SK-N-SH treated with all-trans-retinoic acid at 6 μM for 48 hours (cell line): ENCODE data around the gene PARP9.

ENCODE experiments used
- BACH2 ChIP-seq: fragments of 250-450 bp; sonication (Bioruptor Pico); IDR thresholded peaks from 2 replicates; pipeline ENCODE4 v1.9.0; 2021; ENCODE audit warnings: mild to moderate bottlenecking, borderline replicate concordance
- CSDC2 ChIP-seq: fragments of 250-450 bp; sonication (Bioruptor Pico); IDR thresholded peaks from 2 replicates; pipeline ENCODE4 v1.5.0; 2020; ENCODE audit warnings: mild to moderate bottlenecking, moderate library complexity
- GLIS3 ChIP-seq: fragments of 250-450 bp; sonication (Bioruptor Pico); IDR thresholded peaks from 2 replicates; pipeline ENCODE4 v1.5.0; 2020; ENCODE audit warnings: mild to moderate bottlenecking, moderate library complexity
- ISL1 ChIP-seq: fragments of 250-450 bp; sonication (Bioruptor Pico); IDR thresholded peaks from 2 replicates; pipeline ENCODE4 v2.1.2; 2022; ENCODE audit warnings: mild to moderate bottlenecking, moderate library complexity
- OSR1 ChIP-seq: fragments of 250-450 bp; sonication (Bioruptor Pico); IDR thresholded peaks from 2 replicates; pipeline ENCODE4 v1.8.0; 2022; ENCODE audit warnings: moderate library complexity, mild to moderate bottlenecking, inconsistent platforms
- RARB ChIP-seq: fragments of 250-450 bp; sonication (Bioruptor Pico); IDR thresholded peaks from 2 replicates; pipeline ENCODE4 v1.8.0; 2021; ENCODE audit warnings: mild to moderate bottlenecking, moderate library complexity
- ZFP3 ChIP-seq: fragments of 250-450 bp; sonication (Bioruptor Pico); IDR thresholded peaks from 2 replicates; pipeline ENCODE4 v1.5.0; 2020; ENCODE audit warnings: mild to moderate bottlenecking, moderate library complexity
- ZFP30 ChIP-seq: fragments of 450-650 bp; formaldehyde crosslinking; IDR thresholded peaks from 2 replicates; pipeline ENCODE4 v1.5.0; 2022; ENCODE audit warnings: mild to moderate bottlenecking, moderate library complexity
- ZNF70 ChIP-seq: fragments of 450-650 bp; formaldehyde crosslinking; IDR thresholded peaks from 2 replicates; pipeline ENCODE4 v1.5.0; 2020; ENCODE audit warnings: mild to moderate bottlenecking, moderate library complexity
- TF ChIP-seq, protein P1 (sequence below): fragments of 250-450 bp; sonication (Bioruptor Pico); IDR thresholded peaks from 2 replicates; pipeline ENCODE4 v1.5.1; 2021; ENCODE audit warnings: mild to moderate bottlenecking, moderate library complexity
- TF ChIP-seq, protein P2 (sequence below): fragments of 250-450 bp; sonication (Bioruptor Pico); IDR thresholded peaks from 2 replicates; pipeline ENCODE4 v1.8.0; 2020; ENCODE audit warnings: mild to moderate bottlenecking, moderate library complexity, borderline replicate concordance

DNA sequence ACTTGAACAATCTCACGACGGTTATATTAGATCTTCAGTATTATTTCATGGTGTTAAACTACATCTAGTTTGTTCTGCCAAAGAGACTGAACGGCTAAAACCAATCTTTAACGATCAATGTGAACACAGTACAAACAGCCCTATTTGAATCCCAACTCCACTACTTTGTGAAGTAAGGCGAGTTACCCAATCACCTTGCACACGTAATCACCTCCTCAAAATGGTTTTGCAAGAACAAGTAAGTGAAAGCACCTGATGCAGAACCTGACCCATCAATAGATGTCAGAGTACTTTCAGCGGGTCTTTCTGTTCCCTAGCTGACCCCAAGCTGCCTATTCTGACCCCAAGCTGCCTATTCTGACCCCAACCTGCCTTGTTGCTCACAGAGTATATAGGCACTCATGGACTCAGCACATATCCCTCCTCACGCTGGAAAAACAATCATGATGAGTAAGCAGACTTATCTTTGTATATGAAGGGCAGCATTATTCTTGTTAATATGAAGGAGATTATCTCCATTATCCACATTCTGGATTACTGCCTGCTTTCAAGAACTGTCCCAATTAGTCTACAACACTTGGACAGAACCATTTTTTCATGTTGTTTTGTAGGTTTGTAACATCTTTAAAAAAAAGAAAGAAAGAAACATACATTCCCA, 53.1 kb downstream of the PARP9 start:
- TF ChIP-seq ZFP3 (no peak), ZFP30 (CRISPR knock-in tag) (no peak), OSR1 (CRISPR knock-in tag) (no peak), BACH2 (CRISPR knock-in tag) (no peak), ZNF70 (CRISPR knock-in tag) (no peak), GLIS3 (CRISPR knock-in tag) (no peak), CSDC2 (CRISPR knock-in tag) (no peak), RARB (CRISPR knock-in tag) (no peak), ISL1 (CRISPR knock-in tag) (no peak)
- TF ChIP-seq, protein P1, sequence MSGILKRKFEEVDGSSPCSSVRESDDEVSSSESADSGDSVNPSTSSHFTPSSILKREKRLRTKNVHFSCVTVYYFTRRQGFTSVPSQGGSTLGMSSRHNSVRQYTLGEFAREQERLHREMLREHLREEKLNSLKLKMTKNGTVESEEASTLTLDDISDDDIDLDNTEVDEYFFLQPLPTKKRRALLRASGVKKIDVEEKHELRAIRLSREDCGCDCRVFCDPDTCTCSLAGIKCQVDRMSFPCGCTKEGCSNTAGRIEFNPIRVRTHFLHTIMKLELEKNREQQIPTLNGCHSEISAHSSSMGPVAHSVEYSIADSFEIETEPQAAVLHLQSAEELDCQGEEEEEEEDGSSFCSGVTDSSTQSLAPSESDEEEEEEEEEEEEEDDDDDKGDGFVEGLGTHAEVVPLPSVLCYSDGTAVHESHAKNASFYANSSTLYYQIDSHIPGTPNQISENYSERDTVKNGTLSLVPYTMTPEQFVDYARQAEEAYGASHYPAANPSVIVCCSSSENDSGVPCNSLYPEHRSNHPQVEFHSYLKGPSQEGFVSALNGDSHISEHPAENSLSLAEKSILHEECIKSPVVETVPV, result no peak
- TF ChIP-seq, protein P2, sequence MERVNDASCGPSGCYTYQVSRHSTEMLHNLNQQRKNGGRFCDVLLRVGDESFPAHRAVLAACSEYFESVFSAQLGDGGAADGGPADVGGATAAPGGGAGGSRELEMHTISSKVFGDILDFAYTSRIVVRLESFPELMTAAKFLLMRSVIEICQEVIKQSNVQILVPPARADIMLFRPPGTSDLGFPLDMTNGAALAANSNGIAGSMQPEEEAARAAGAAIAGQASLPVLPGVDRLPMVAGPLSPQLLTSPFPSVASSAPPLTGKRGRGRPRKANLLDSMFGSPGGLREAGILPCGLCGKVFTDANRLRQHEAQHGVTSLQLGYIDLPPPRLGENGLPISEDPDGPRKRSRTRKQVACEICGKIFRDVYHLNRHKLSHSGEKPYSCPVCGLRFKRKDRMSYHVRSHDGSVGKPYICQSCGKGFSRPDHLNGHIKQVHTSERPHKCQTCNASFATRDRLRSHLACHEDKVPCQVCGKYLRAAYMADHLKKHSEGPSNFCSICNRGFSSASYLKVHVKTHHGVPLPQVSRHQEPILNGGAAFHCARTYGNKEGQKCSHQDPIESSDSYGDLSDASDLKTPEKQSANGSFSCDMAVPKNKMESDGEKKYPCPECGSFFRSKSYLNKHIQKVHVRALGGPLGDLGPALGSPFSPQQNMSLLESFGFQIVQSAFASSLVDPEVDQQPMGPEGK (CRISPR knock-in tag), result no peak
